A673 (cell line): ENCODE data around the gene ZNF587.

Experiments used
- CTCF ChIP-seq: fragments of 300-800, 200-600 bp; sonication (generic); conservative IDR thresholded peaks from 2 replicates; pipeline ENCODE4 v1.5.1; 2017; ENCODE audit warnings: low read depth, mild to moderate bottlenecking, antibody characterized with exemption, low read length, moderate library complexity, mixed read lengths
- EZH2 ChIP-seq: fragments of 200-600 bp; sonication (generic); IDR thresholded peaks from 2 replicates; pipeline ENCODE4 v1.6.1; 2017; ENCODE audit warnings: borderline replicate concordance, low read depth, mild to moderate bottlenecking, mixed read lengths, antibody characterized with exemption, low read length; ENCODE audit not compliant: poor library complexity, severe bottlenecking

DNA sequence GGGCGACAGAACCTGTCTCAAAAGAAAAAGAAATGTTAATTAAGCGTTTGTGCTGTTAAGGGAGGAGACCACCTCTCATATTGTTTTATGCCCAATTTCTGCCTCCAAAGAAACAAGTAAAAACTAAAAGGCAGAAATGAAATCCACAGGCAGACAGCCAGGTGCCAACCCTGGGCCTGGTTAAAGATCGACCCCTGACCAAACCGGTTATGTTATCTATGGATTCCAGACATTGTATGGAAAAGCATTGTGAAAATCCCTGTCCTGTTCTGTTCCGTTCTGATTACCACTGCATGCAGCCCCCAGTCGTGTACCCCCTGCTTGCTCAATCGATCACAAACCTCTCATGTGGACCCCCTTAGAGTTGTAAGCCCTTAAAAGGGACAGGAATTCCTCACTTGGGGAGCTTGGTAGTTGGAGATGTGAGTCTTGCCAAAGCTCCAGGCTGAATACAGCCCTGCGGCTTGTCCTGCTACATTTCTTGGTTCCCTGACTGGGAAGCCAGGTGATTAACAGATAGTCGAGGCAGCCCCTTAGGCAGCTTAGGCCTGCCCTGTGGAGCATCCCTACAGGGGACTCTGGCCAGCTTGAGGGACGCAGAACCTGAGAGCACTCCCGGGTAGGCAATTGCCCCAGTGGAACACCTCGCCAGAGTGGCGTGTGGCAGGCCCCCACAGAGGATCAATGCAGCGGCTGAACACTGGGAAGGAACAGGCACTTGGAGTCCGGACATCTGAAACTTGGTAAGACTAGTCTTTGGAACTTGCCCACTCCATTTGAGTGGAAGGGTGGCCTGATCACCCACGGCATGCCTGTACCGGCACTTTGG is 34.2 kb upstream of the ZNF587 start:
- TF ChIP-seq CTCF: no peak
- TF ChIP-seq EZH2: no peak
